HT1080 (cell line): ENCODE measurements around the gene FLNA. TPM values are rescaled to one million over a fixed set of nuclear protein-coding genes. Genes with fewer than 3 reads are reported as not detected.
"Not testable (repeated sequence)": the region's sequence is repeated elsewhere in the genome, so short reads cannot be mapped to it uniquely, and the experiment has no call there.

ENCODE experiments used
- DNase-seq: peaks from one replicate; pipeline ENCODE4 v3.0.0-alpha.2; 2015; ENCODE audit warnings: low read depth
- total RNA-seq: library from RNA; depleted of rRNA; stranded (reverse); fragments of >200 nt; shearing (Covaris generic); gene quantifications from 2 replicates; pipeline ENCODE4 v1.2.3, GENCODE V29; 2014

The FLNA gene
- total RNA-seq, 1 experiment from 2014 or later, result 1,336 TPM

- DNase-seq, result not testable (repeated sequence)
Measured at GRCh38 chrX:154341399-154342298, 32.8 kb downstream of the FLNA start.

GRCh38 chrX:154334496-154334895 is 39.9 kb downstream of the FLNA start:
- no peak for DNase-seq

GRCh38 chrX:154333837-154334271 is 40.6 kb downstream of the FLNA start:
- no peak for DNase-seq

- DNase-seq, result no peak
Measured at GRCh38 chrX:154333116-154333515, 41.3 kb downstream of the FLNA start.

GRCh38 chrX:154332561-154332960 is 41.9 kb downstream of the FLNA start:
- no peak for DNase-seq

- DNase-seq, result no peak
Measured at GRCh38 chrX:154329294-154329693, 45.1 kb downstream of the FLNA start.

- no peak for DNase-seq
Measured at GRCh38 chrX:154328646-154329045, 45.8 kb downstream of the FLNA start.

GRCh38 chrX:154327038-154327820 is 47.2 kb downstream of the FLNA start:
- DNase-seq, result no peak

- no peak for DNase-seq
Measured at GRCh38 chrX:154325541-154325940, 48.9 kb downstream of the FLNA start.

GRCh38 chrX:154323537-154323936 is 50.9 kb downstream of the FLNA start:
- DNase-seq, result no peak

GRCh38 chrX:154322890-154323289 is 51.5 kb downstream of the FLNA start:
- no peak for DNase-seq

- no peak for DNase-seq
Measured at GRCh38 chrX:154321594-154321993, 52.8 kb downstream of the FLNA start.

- no peak for DNase-seq
Measured at GRCh38 chrX:154321152-154321551, 53.3 kb downstream of the FLNA start.

GRCh38 chrX:154320406-154320805 is 54.0 kb downstream of the FLNA start:
- DNase-seq, result no peak

GRCh38 chrX:154317391-154317995 is 56.9 kb downstream of the FLNA start:
- DNase-seq, result no peak

- DNase-seq, result no peak
Measured at GRCh38 chrX:154315416-154315815, 59.0 kb downstream of the FLNA start.

GRCh38 chrX:154313147-154313546 is 61.3 kb downstream of the FLNA start:
- no peak for DNase-seq

GRCh38 chrX:154312116-154312515 is 62.3 kb downstream of the FLNA start:
- DNase-seq, result no peak

GRCh38 chrX:154310616-154311536 is 63.6 kb downstream of the FLNA start:
- no peak for DNase-seq

- no peak for DNase-seq
Measured at GRCh38 chrX:154309041-154309775, 65.2 kb downstream of the FLNA start.
